Left ventricle myocardium inferior (tissue), 1 donor: ENCODE results near the gene L3MBTL4. TPM values are rescaled to one million over a fixed set of nuclear protein-coding genes. Genes with fewer than 3 reads are reported as not detected.

ENCODE experiments used
- DNase-seq: peaks from one replicate; pipeline ENCODE4 v3.0.0-alpha.2; 2020
- H3K27ac ChIP-seq: fragments of 200-600 bp; replicated peaks from 2 replicates; pipeline ENCODE4 v1.8.0; 2021
- H3K27me3 ChIP-seq: fragments of 200-600 bp; 2 replicates; pipeline ENCODE4 v1.8.0; 2021; ENCODE audit warnings: low read depth
- H3K36me3 ChIP-seq: fragments of 200-600 bp; 2 replicates; pipeline ENCODE4 v1.8.0; 2021
- H3K4me1 ChIP-seq: fragments of 200-600 bp; 2 replicates; pipeline ENCODE4 v1.8.0; 2021
- H3K4me3 ChIP-seq: fragments of 200-600 bp; 2 replicates; pipeline ENCODE4 v1.8.0; 2021; ENCODE audit warnings: mild to moderate bottlenecking, moderate library complexity
- H3K9me3 ChIP-seq: fragments of 200-600 bp; replicated peaks from 2 replicates; pipeline ENCODE4 v1.8.0; 2021
- CTCF ChIP-seq: fragments of 200-600 bp; IDR thresholded peaks from 2 replicates; pipeline ENCODE4 v1.8.0; 2021; ENCODE audit warnings: antibody characterized with exemption, mild to moderate bottlenecking, borderline replicate concordance
- intact Hi-C: fragments of 100-400 bp; cut with micrococcal nuclease; formaldehyde crosslinking; loops from one replicate; pipeline ENCODE4 v1.11.0; 2022
- total RNA-seq: library from RNA; stranded (reverse); fragmentation: NEBNext Ultra II Directional; extraction: Animal tissue kit (Norgen Biotek cat#: 25700); gene quantifications from one replicate; pipeline ENCODE4 v1.2.1, GENCODE V29; 2021
- donor health status: DM: no; HTN: yes; CAD: no; lungs with severe emphysema.

The L3MBTL4 gene
- total RNA-seq, 1 donor from 2014 or later: 3.5 TPM

GRCh38 chr18:6294148-6294784 lies 120.4 kb downstream of the L3MBTL4 start:
- no peak overlapping the region for H3K4me3 ChIP-seq
- DNase-seq: no peak
- H3K27ac ChIP-seq: no peak overlapping the region
- no peak for TF ChIP-seq CTCF
- H3K36me3 ChIP-seq: no peaks in the 10 kb centered on the region
- intact Hi-C loops: no loop called here
- no peaks in the 10 kb centered on the region for H3K9me3 ChIP-seq
- no peaks in the 10 kb centered on the region for H3K4me1 ChIP-seq
- H3K27me3 ChIP-seq: no peaks in the 10 kb centered on the region

- no peaks in the 10 kb centered on the region for H3K36me3 ChIP-seq
- no peak for TF ChIP-seq CTCF
- no peak overlapping the region for H3K4me3 ChIP-seq
- H3K9me3 ChIP-seq: no peaks in the 10 kb centered on the region
- no peak for DNase-seq
- no peaks in the 10 kb centered on the region for H3K27me3 ChIP-seq
- no peaks in the 10 kb centered on the region for H3K4me1 ChIP-seq
- intact Hi-C loops: no loop called here
- H3K27ac ChIP-seq: no peak overlapping the region
Observed at GRCh38 chr18:6289843-6290242, 124.9 kb downstream of the L3MBTL4 start.

GRCh38 chr18:6286585-6286984 lies 128.1 kb downstream of the L3MBTL4 start:
- intact Hi-C loops: no loop called here
- no peak for TF ChIP-seq CTCF
- no peak for DNase-seq
- H3K27ac ChIP-seq: no peak overlapping the region
- H3K27me3 ChIP-seq: no peaks in the 10 kb centered on the region
- no peaks in the 10 kb centered on the region for H3K36me3 ChIP-seq
- H3K9me3 ChIP-seq: no peaks in the 10 kb centered on the region
- H3K4me1 ChIP-seq: no peaks in the 10 kb centered on the region
- H3K4me3 ChIP-seq: no peak overlapping the region

- no peaks in the 10 kb centered on the region for H3K4me1 ChIP-seq
- intact Hi-C loops: no loop called here
- H3K4me3 ChIP-seq: no peak overlapping the region
- no peak for DNase-seq
- TF ChIP-seq CTCF: no peak
- H3K27me3 ChIP-seq: no peaks in the 10 kb centered on the region
- no peaks in the 10 kb centered on the region for H3K36me3 ChIP-seq
- H3K27ac ChIP-seq: no peak overlapping the region
- H3K9me3 ChIP-seq: no peaks in the 10 kb centered on the region
Observed at GRCh38 chr18:6284761-6285160, 129.9 kb downstream of the L3MBTL4 start.

GRCh38 chr18:6284300-6284699 lies 130.4 kb downstream of the L3MBTL4 start:
- TF ChIP-seq CTCF: no peak

More at GRCh38 chr18:6284300-6284699, 130.4 kb downstream of the L3MBTL4 start:
- H3K36me3 ChIP-seq: no peaks in the 10 kb centered on the region
- no peaks in the 10 kb centered on the region for H3K27me3 ChIP-seq
- no peaks in the 10 kb centered on the region for H3K4me1 ChIP-seq
- DNase-seq: no peak
- intact Hi-C loops: no loop called here
- no peaks in the 10 kb centered on the region for H3K9me3 ChIP-seq
- H3K4me3 ChIP-seq: no peak overlapping the region
- H3K27ac ChIP-seq: no peak overlapping the region
